GM19023 (cell line): ENCODE data around the gene TGFA.
A peak's percentile ranks its signal among the peaks of the same experiment; 100 is the strongest.

Source experiments
- ATAC-seq: cut with Tn5 transposase; IDR thresholded peaks from one replicate; pipeline ENCODE4 v1.9.1; 2021; ENCODE audit warnings: mild to moderate bottlenecking, moderate library complexity; ENCODE audit not compliant: unreplicated experiment

The TGFA gene

GRCh38 chr2:70553584-70554337, at the start of gene TGFA:
TSS of gene TGFA (minus strand) at chr2:70553826. CDS start at chr2:70553767, 59 bp downstream.
- ATAC-seq, result peak; percentile 67

GRCh38 chr2:70603066-70603465, 49.4 kb upstream of the TGFA start:
- no peak for ATAC-seq

GRCh38 chr2:70598197-70598596, 44.6 kb upstream of the TGFA start:
- ATAC-seq, result no peak

GRCh38 chr2:70596739-70597138, 43.1 kb upstream of the TGFA start:
- no peak for ATAC-seq

GRCh38 chr2:70596293-70596692, 42.7 kb upstream of the TGFA start:
- ATAC-seq, result no peak

- ATAC-seq, result no peak
Measured at GRCh38 chr2:70583091-70583490, 29.5 kb upstream of the TGFA start.

GRCh38 chr2:70580352-70580751, 26.7 kb upstream of the TGFA start:
- ATAC-seq, result no peak

GRCh38 chr2:70574618-70575017, 21.0 kb upstream of the TGFA start:
- no peak for ATAC-seq

- no peak for ATAC-seq
Measured at GRCh38 chr2:70574109-70574508, 20.5 kb upstream of the TGFA start.

- no peak for ATAC-seq
Measured at GRCh38 chr2:70570041-70570661, 16.5 kb upstream of the TGFA start.

- no peak for ATAC-seq
Measured at GRCh38 chr2:70569559-70569958, 15.9 kb upstream of the TGFA start.

- no peak for ATAC-seq
Measured at GRCh38 chr2:70566906-70567305, 13.3 kb upstream of the TGFA start.

GRCh38 chr2:70566464-70566863, 12.8 kb upstream of the TGFA start:
- ATAC-seq, result no peak

- ATAC-seq, result no peak
Measured at GRCh38 chr2:70565039-70565731, 11.6 kb upstream of the TGFA start.

GRCh38 chr2:70561893-70562292, 8.3 kb upstream of the TGFA start:
- no peak for ATAC-seq

GRCh38 chr2:70560442-70560841, 6.8 kb upstream of the TGFA start:
- ATAC-seq, result no peak

- ATAC-seq, result no peak
Measured at GRCh38 chr2:70560040-70560439, 6.4 kb upstream of the TGFA start.

GRCh38 chr2:70558195-70558808, 4.7 kb upstream of the TGFA start:
- no peak for ATAC-seq

GRCh38 chr2:70557171-70557838, 3.7 kb upstream of the TGFA start:
- ATAC-seq, result no peak

GRCh38 chr2:70556608-70557007, 3.0 kb upstream of the TGFA start:
- ATAC-seq, result no peak

GRCh38 chr2:70554338-70554892, 789 bp upstream of the TGFA start:
- no peak for ATAC-seq
